NCI-H2081 (cell line): ENCODE results near the gene TMC2.
"Not testable (repeated sequence)": the region's sequence is repeated elsewhere in the genome, so short reads cannot be mapped to it uniquely, and the experiment has no call there.

ENCODE experiments used
- DNase-seq, 2 experiments: peaks; one replicate each; lab custom pipeline; 2025; lab: John Stamatoyannopoulos, UW

The TMC2 gene

DNA sequence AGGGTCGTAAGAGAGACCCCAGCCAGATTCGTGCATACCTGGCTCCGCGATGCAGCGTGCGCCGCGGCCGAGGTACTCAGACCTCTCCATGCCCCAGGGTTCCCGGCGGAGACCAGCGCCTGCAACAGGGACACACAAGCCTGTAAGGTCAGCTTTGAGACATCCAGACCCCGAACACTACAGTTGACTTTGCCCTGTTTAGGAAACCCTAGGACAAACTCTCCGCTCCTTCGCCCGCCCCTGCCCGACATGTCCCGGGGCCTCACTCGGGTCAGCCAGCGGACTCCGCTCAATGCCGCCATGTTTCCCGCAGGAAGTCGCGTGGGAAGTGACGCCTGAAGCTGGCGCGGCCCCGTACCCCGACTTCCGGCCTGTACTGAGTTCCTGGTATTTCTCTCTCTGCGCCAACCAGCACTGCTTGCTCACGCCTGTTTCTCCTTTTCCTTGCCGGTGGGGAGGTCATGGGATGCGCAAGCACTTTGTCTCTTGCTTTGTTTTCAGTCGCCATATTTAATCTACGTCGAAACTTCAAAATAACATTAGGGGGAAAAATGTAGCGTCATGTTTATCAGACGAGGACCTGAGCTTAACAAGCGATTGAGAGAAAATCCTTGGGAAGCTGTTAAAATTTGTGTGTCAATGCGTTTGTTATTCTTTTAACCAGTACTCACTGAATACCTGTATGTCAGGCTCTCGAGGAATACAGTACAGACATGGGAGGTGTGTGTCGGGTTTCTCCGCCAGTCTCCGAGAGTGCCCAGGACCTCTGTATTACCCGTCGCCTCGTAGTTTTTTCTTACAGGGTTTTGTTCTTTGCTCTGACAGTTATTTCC lies 127.7 kb downstream of the TMC2 start, which contains the start of gene IDH3B:
IDH3B (minus strand) TSS at position 330 of the 833 bp plus-strand sequence; CDS start at position 302, 28 bp downstream.
- DNase-seq, result peak; percentile 84 to 92

DNA sequence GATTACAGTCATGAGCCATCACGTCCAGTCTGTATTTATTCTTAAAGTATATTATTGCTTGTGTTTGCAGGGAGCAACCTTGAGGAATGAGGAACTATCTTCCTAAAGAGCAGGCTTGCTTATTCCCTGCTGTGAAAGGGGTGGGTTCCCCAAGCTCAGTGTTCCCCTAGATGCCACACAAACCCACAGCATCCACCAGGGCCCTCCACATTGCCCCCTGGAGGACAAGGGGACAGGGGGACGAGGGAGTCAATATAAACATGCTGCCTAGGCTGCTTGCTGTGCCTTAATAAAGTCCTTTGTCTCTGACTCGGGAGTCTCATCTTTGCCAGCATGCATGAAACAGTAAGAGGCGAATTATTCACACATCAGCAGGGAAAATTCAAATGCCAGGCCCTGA lies 135.6 kb downstream of the TMC2 start:
- no peak for DNase-seq

DNA sequence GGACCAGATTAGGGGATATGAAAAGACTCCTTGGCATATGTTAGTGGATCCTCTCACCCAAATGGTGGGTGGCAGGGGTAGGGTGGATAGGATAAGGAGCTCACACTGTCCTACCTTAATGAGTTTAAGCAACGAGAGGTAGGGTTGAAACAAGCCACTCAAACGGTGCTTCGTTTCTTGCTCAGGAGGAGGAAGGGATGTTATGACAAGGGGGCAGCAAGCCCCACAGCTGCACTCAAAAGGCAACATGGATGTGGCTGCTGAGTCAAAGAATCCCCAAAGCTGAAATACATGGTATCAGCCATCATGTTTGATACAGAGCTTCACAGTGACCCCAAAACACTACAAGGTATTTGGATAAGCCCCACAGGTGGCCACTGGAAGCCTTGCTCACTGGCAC lies 136.1 kb downstream of the TMC2 start:
- DNase-seq, result no peak

DNA sequence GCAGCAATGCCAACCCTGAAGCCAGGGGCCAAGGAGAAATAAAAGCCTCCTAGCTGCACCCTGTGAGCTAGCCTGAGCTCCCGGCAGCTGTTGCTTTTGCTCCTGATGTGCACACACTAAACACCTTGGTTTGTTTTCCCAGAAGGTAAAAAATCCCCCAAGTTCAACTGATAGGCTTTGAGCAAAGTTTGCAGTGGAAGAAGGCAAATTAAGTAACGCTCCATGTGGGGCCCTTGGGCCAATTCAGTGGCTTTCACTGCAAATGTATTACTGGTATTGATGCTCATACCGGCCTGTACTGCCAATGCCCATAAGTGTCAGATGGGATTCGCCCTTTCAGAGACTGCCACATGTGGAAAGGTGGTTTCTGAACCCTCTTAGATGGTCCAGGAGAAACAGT lies 137.1 kb downstream of the TMC2 start:
- no peak for DNase-seq

DNA sequence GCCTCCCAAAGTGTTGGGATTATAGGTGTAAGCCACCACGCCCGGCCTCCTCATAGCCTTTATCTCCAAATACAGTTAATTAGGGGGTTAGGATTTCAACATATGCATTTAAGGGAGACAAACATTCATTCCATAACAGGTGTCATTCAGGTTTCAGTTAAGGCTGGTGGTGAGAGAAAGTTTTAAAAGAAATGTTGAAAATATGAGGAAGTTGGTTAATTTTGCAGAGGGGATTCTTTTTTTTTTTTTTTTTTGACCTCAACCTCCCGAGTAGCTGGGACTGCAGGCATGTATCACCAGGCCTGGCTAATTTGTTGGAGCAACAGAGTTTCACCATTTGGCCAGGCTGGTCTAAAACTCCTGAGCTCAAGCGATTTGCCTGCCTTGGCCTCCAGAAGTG lies 143.7 kb downstream of the TMC2 start:
- no peak for DNase-seq

DNA sequence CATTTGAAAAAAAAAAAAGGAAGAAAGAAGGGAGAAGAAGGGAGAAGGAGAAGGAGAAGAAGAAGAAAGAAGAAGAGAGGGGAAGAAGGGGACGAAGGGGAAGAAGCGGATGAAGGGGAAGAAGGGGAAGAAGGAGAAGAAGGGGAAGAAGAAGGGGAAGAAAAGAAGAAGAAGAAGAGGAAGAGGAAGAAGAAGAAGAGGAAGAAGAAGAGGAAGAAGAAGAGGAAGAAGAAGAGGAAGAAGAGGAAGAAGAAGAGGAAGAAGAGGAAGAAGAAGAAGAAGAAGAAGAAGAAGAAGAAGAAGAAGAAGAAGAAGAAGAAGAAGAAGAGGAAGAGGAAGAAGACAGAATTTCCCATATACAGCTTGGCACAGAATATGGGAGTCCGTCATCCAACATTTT lies 145.7 kb downstream of the TMC2 start:
- DNase-seq, result not testable (repeated sequence)

DNA sequence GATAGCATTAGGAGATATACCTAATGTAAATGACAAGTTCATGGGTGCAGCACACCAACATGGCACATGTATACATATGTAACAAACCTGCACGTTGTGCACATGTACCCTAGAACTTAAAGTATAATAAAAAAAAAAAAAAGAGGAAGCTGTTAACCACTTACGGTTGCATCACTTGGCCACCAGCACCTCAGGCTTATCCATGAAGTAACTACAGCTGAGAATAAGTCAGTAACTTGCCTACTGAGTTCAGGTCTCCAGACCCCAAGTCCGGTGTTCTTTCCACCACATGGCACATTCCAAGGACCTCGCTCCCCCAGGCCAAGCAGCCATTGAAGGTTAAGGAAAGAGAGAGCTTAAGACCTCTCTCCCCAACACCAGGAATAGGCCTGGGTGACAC lies 148.4 kb downstream of the TMC2 start:
- DNase-seq, result not testable (repeated sequence)

DNA sequence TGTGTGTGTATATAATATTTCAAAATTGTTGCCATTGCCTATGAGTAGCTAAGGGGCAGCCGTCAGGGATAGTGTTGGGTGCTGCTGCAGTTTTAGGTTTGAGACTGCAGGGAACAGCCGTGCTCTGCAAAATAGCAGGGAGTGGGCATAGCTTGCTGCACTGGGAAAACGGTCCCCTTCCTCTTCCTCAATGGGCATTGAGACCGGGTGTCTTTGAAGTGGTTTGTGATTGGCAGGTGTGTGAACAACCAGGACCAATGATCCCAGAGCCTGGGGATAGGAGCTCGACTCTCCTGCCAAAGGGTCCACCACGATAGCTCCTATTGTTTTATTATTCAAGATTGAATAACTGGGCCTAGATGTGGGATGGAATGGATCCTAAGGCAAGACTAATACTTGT lies 151.1 kb downstream of the TMC2 start:
- DNase-seq, result no peak

DNA sequence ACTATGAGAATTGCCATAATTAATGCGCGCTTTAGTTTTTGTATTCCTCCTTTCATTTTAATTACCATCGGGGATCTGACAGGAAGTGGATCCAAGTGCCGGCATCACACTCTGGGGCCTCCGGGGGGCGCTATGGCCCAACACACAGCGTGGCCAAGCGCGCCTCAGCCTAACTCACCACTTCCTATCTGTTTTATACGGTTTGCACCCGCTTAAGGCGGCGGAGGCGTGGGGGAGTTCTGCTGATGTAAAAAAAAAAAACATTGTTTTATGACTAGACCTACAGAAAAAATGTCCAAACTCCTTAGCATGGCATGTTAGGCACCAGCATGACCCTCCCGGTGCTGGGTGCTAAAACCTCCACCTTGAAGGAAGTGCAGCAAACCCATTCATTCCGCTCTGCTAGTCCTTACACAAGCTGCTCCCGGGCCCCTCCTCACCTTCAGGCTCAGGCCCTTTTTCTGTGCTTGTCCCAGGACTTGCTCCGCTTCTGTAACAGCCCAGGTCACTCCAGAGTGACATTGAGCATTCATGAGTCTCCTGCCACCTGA lies 151.7 kb downstream of the TMC2 start:
- no peak for DNase-seq

DNA sequence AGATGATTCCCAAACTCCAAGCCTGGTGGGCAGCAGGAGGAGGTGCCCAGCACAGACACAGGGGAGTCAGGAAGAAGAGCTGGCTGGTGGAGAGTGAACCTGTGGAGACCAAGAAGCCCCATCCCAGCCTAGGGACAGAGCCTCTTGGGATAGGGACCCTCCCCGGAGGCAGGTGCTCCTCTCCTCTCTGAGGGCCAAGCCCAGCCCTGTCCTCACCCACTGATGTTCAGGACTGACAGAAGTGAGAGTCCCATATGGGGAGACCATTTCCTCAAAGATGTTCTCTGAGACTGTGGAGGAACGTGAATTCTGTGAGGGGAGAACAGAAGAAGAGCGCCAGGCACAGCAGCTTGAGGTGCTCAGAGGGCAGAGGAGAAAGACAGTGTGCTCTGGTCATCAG lies 153.8 kb downstream of the TMC2 start:
- no peak for DNase-seq

DNA sequence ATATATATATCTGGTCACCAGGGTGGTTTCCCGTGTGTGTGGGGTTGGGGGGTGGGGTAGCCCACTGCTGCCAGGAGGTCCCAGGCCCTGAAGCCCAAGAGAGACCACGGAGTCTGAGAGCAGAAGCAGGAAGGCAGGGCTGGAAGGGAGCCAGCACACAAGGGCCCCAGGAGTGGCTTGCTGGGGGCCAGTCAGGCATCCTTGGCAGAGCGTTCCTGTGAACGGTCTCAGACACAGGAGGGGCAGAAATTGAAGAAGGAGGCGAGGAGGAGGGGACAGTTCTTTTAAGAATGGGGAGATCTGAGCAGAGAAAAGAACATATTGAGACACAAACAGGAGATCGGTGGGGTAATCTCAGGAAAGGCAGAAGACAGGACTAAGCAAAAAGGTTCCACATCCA lies 154.3 kb downstream of the TMC2 start:
- DNase-seq, result no peak

DNA sequence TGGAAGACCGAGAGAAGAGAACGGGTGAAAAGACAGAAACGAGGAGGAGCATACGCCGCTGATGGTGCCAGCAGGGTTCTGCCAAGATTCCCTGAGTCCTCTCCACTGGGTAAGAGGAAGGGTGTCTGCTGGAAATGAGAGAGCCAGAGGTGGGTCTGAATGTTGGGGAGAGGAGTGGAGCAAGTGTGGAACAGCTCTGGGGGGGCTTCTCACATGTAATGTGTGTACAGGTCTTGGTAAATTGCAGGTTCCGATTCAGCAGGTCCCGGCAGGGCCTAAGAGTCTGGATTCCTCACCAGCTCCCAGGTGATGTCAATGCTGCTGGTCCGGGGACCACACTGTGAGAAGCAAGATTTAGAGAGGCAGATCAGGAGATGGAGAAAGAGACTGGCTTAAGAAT lies 154.8 kb downstream of the TMC2 start:
- DNase-seq, result no peak
